A549 (cell line): ENCODE data around the gene PRR5L. TPM values are rescaled to one million over a fixed set of nuclear protein-coding genes. Genes with fewer than 3 reads are reported as not detected.
A peak's percentile ranks its signal among the peaks of the same experiment; 100 is the strongest.

Source experiments
- ATAC-seq, 2 experiments: fragments of 200-7000 bp in 1 of 2; fragments of >200 bp in 1 of 2; cut with Nextera tagmentation in 1 of 2; cut with Tn5 transposase in 1 of 2; 3 replicates each; pipeline versions ENCODE4 v1.8.0 to v1.9.1; 2018 to 2020; ENCODE audit warnings: mild to moderate bottlenecking in 1 of 2, moderate library complexity in 1 of 2
- CTCF ChIA-PET: fragments of 300-600 bp; sonication (Branson Sonifier 250); formaldehyde crosslinking; extraction: SDS; loops from one replicate; lab custom pipeline; 2021; ENCODE audit warnings: antibody characterized with exemption, inconsistent platforms; lab: Yijun Ruan, JAX
- POLR2A ChIA-PET: fragments of 350-600 bp; formaldehyde crosslinking; extraction: SDS; loops from one replicate; lab custom pipeline; 2021; ENCODE audit warnings: antibody characterized with exemption, inconsistent platforms; lab: Yijun Ruan, JAX
- DNase-seq, 2 experiments: peaks; one replicate each; pipeline versions ENCODE4 v3.0.0 to v3.0.0-alpha.2; 2011 to 2016; ENCODE audit warnings: low read depth in 1 of 2, low spot score in 1 of 2
- FAIRE-seq: peaks from 2 replicates; lab custom pipeline; 2011; peaks lifted over from hg19 to GRCh38; lab: Jason Lieb, UNC
- H3K27ac ChIP-seq, 2 experiments: fragments of >200 bp; sonication (Bioruptor Twin); formaldehyde crosslinking; 3 replicates each; pipeline ENCODE4 v1.5.1; 2016 to 2017
- H3K4me1 ChIP-seq: fragments of >200 bp; sonication (Bioruptor Twin); formaldehyde crosslinking; 3 replicates; pipeline ENCODE4 v1.6.1; 2016
- H3K4me2 ChIP-seq: fragments of >200 bp; sonication (Bioruptor Twin); formaldehyde crosslinking; 3 replicates; pipeline ENCODE4 v1.6.1; 2016
- H3K4me3 ChIP-seq: fragments of >200 bp; sonication (Bioruptor Twin); formaldehyde crosslinking; 3 replicates; pipeline ENCODE4 v1.5.1; 2016
- H3K9me3 ChIP-seq: fragments of >200 bp; sonication (Bioruptor Twin); formaldehyde crosslinking; 3 replicates; pipeline ENCODE4 v1.6.1; 2016
- BHLHE40 ChIP-seq: IDR thresholded peaks from 2 replicates; pipeline ENCODE4 v1.6.1; 2012; ENCODE audit warnings: low read depth, low read length, inconsistent platforms
- CBX8 ChIP-seq: fragments of 200-600 bp; sonication (generic); IDR thresholded peaks from 2 replicates; pipeline ENCODE4 v1.6.1; 2016
- CEBPB ChIP-seq, 2 experiments: fragments of >200 bp in 1 of 2; sonication (Bioruptor Twin) in 1 of 2; formaldehyde crosslinking in 1 of 2; IDR thresholded peaks; 2 replicates each; pipeline ENCODE4 v1.6.1; 2012 to 2016
- CHD2 ChIP-seq: fragments of 150-350 bp; IDR thresholded peaks from 2 replicates; pipeline ENCODE4 v1.6.1; 2014; ENCODE audit warnings: low read length; ENCODE audit not compliant: partially characterized antibody
- EHMT2 ChIP-seq: fragments of 200-600 bp; sonication (generic); IDR thresholded peaks from 2 replicates; pipeline ENCODE4 v1.6.1; 2016; ENCODE audit warnings: antibody characterized with exemption, low read depth, mild to moderate bottlenecking, moderate library complexity
- EP300 ChIP-seq, 2 experiments: fragments of >200 bp; sonication (Bioruptor Twin); formaldehyde crosslinking; IDR thresholded peaks; 2 replicates in 1 of 2; 3 replicates in 1 of 2; pipeline ENCODE4 v1.6.1; 2016 to 2017
- ESRRA ChIP-seq: fragments of 150-350 bp; IDR thresholded peaks from 2 replicates; pipeline ENCODE4 v1.6.1; 2014; ENCODE audit warnings: mild to moderate bottlenecking, low read length, borderline replicate concordance
- FOSL2 ChIP-seq, 2 experiments: fragments of 450-650 bp in 1 of 2; fragments of >200 bp in 1 of 2; sonication (Bioruptor Twin) in 1 of 2; formaldehyde crosslinking; IDR thresholded peaks; 2 replicates each; pipeline versions ENCODE4 v1.5.0 to v1.6.1; 2016 to 2020; ENCODE audit warnings: mild to moderate bottlenecking in 1 of 2, moderate library complexity in 1 of 2
- HDAC2 ChIP-seq: fragments of 200-600 bp; sonication (generic); IDR thresholded peaks from 2 replicates; pipeline ENCODE4 v1.6.1; 2016
- HOXB5 ChIP-seq: fragments of 250-450 bp; sonication (Bioruptor Pico); IDR thresholded peaks from 2 replicates; pipeline ENCODE4 v1.5.0; 2020; ENCODE audit warnings: mild to moderate bottlenecking, moderate library complexity
- JUN ChIP-seq, 2 experiments: fragments of >200 bp; sonication (Bioruptor Twin); formaldehyde crosslinking; IDR thresholded peaks; 2 replicates in 1 of 2; 3 replicates in 1 of 2; pipeline ENCODE4 v1.6.1; 2016 to 2017
- JUNB ChIP-seq: fragments of >200 bp; sonication (Bioruptor Twin); formaldehyde crosslinking; IDR thresholded peaks from 2 replicates; pipeline ENCODE4 v1.6.1; 2016
- KDM1A ChIP-seq: fragments of 200-600 bp; sonication (generic); IDR thresholded peaks from 2 replicates; pipeline ENCODE4 v1.6.1; 2016; ENCODE audit warnings: low read depth, mild to moderate bottlenecking
- MAZ ChIP-seq: fragments of 150-350 bp; IDR thresholded peaks from 2 replicates; pipeline ENCODE4 v1.6.1; 2014; ENCODE audit warnings: antibody characterized with exemption, low read depth, low read length, borderline replicate concordance
- NFE2L2 ChIP-seq: fragments of 150-350 bp; conservative IDR thresholded peaks from 2 replicates; pipeline ENCODE4 v1.6.1; 2014; ENCODE audit warnings: low read length
- PHF8 ChIP-seq: fragments of 200-600 bp; sonication (generic); IDR thresholded peaks from 2 replicates; pipeline ENCODE4 v1.6.1; 2016; ENCODE audit warnings: low read depth, mild to moderate bottlenecking, antibody characterized with exemption, moderate library complexity, borderline replicate concordance
- POLR2A ChIP-seq: IDR thresholded peaks from 2 replicates; pipeline ENCODE4 v1.6.1; 2012; ENCODE audit warnings: mild to moderate bottlenecking, low read length
- POLR2AphosphoS2 ChIP-seq: conservative IDR thresholded peaks from 2 replicates; pipeline ENCODE4 v1.6.1; 2012; ENCODE audit warnings: low read length, improper control_type of control experiment, inconsistent platforms
- RAD21 ChIP-seq, 2 experiments: fragments of >200 bp in 1 of 2; sonication (Bioruptor Twin) in 1 of 2; formaldehyde crosslinking in 1 of 2; IDR thresholded peaks in 1 of 2; conservative IDR thresholded peaks in 1 of 2; 2 replicates in 1 of 2; 3 replicates in 1 of 2; pipeline ENCODE4 v1.6.1; 2012 to 2018; ENCODE audit warnings: inconsistent platforms in 1 of 2
- ZC3H11A ChIP-seq: fragments of 450-650 bp; IDR thresholded peaks from 2 replicates; pipeline ENCODE4 v1.6.1; 2014; ENCODE audit warnings: antibody characterized with exemption, mild to moderate bottlenecking
- WGBS: methylation state at CpG from one replicate; pipeline ENCODE4 v1.1.6; 2017; ENCODE audit errors: missing lambda C conversion rate; 5-methylcytosine and 5-hydroxymethylcytosine counted together
- polyA plus RNA-seq, 4 experiments: library from polyadenylated mRNA; depleted of rRNA in 3 of 4; stranded (reverse); fragments of >200 nt; fragmentation: RNase III in 1 of 4; extraction: RNeasy Plus Mini Kit Qiagen cat#74134 plus additional on column Dnase treatment in 1 of 4; gene quantifications; 2 replicates in 3 of 4; 3 replicates in 1 of 4; pipeline ENCODE4 v1.2.3, GENCODE V29; 2011 to 2017
- TF ChIP-seq, protein P1 (sequence below): fragments of 450-650 bp; IDR thresholded peaks from 2 replicates; pipeline ENCODE4 v1.6.1; 2014; ENCODE audit warnings: antibody characterized with exemption
- TF ChIP-seq, protein P2 (sequence below): fragments of 250-450 bp; sonication (Bioruptor Pico); IDR thresholded peaks from 2 replicates; pipeline ENCODE4 v1.5.0; 2021; ENCODE audit warnings: mild to moderate bottlenecking, moderate library complexity, borderline replicate concordance
- TF ChIP-seq, protein P3 (sequence below): fragments of >200 bp; sonication (Bioruptor Twin); formaldehyde crosslinking; IDR thresholded peaks from 3 replicates; pipeline ENCODE4 v1.6.1; 2016
- TF ChIP-seq, protein P4 (sequence below): fragments of 200-600 bp; sonication (generic); IDR thresholded peaks from 2 replicates; pipeline ENCODE4 v1.6.1; 2016; ENCODE audit warnings: antibody characterized with exemption, mild to moderate bottlenecking, moderate library complexity
- TF ChIP-seq, protein P5 (sequence below): fragments of >200 bp; sonication (Bioruptor Twin); formaldehyde crosslinking; IDR thresholded peaks from 2 replicates; pipeline ENCODE4 v1.6.1; 2016
- TF ChIP-seq, protein P6 (sequence below): IDR thresholded peaks from 2 replicates; pipeline ENCODE4 v1.6.1; 2012
- TF ChIP-seq, protein P7 (sequence below): IDR thresholded peaks from 2 replicates; pipeline ENCODE4 v1.6.1; 2012
- TF ChIP-seq, protein P8 (sequence below): fragments of 250-450 bp; sonication (Bioruptor Pico); IDR thresholded peaks from 2 replicates; pipeline ENCODE4 v1.5.0; 2020; ENCODE audit warnings: low read depth, mild to moderate bottlenecking, moderate library complexity

Gene PRR5L
- polyA plus RNA-seq, 2 of the 4 experiments (the other 2 are of a cell fraction) = 6.9 to 12.1 TPM

DNA sequence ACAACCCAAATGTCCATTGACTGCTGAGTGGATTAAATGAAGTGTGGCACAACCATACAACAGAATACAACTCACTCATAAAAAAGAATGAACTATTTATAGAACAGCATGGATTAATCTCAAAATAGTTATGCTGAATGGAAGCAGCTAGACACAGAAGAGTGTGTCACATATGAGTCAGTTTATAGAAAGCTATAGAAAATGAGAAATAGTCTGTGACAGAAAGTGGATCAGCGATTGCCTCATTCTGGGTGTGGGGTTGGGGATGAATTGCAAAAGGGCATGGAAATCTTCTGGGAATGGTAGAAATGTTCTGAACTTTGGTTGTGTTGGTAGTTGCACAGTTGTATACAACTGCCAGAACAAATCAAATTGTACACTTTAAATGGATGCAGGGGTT lies 37.4 kb downstream of the PRR5L start:
- 85% methylated on average over 1 of the region's 1 CpG for WGBS

DNA sequence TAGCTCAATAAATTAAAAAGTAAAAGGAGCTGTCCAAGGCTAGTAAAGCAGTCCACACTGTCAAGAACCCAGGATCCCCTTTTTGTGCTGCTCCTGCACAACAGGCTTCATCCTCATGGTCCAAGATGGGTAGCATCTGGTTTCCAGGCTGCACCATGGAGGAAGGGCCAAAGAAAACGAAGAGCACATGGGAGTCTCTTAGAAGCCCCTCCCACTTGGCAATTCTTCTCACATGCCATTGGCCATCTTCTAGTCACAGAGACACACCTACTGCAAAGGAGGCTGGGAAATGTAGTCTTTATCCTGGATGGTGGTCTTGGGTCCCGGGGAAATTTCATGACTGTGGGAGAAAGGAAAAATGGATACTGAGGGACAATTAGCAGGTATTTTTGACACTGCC lies 37.8 kb downstream of the PRR5L start:
- TF ChIP-seq MAZ (no peak), CEBPB (IDR thresholded peaks at IDR 0.05) (no peak), NFE2L2 (no peak), ESRRA (no peak), CBX8 (no peak), ZC3H11A (no peak), FOSL2 (IDR thresholded peaks at IDR 0.05) (no peak), FOSL2 (CRISPR knock-in tag; IDR thresholded peaks at IDR 0.05) (no peak), BHLHE40 (no peak), JUNB (no peak), JUN (IDR thresholded peaks at IDR 0.05) (no peak), RAD21 (conservative IDR thresholded peaks at IDR 0.05 in 1 of 2, IDR thresholded peaks at IDR 0.05 in 1 of 2) (no peak), HDAC2 (no peak), POLR2A (no peak)
- TF ChIP-seq, protein P1, sequence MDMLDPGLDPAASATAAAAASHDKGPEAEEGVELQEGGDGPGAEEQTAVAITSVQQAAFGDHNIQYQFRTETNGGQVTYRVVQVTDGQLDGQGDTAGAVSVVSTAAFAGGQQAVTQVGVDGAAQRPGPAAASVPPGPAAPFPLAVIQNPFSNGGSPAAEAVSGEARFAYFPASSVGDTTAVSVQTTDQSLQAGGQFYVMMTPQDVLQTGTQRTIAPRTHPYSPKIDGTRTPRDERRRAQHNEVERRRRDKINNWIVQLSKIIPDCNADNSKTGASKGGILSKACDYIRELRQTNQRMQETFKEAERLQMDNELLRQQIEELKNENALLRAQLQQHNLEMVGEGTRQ = no peak
- TF ChIP-seq, protein P2, sequence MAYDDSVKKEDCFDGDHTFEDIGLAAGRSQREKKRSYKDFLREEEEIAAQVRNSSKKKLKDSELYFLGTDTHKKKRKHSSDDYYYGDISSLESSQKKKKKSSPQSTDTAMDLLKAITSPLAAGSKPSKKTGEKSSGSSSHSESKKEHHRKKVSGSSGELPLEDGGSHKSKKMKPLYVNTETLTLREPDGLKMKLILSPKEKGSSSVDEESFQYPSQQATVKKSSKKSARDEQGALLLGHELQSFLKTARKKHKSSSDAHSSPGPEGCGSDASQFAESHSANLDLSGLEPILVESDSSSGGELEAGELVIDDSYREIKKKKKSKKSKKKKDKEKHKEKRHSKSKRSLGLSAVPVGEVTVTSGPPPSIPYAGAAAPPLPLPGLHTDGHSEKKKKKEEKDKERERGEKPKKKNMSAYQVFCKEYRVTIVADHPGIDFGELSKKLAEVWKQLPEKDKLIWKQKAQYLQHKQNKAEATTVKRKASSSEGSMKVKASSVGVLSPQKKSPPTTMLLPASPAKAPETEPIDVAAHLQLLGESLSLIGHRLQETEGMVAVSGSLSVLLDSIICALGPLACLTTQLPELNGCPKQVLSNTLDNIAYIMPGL (CRISPR knock-in tag) = no peak
- TF ChIP-seq, protein P3, sequence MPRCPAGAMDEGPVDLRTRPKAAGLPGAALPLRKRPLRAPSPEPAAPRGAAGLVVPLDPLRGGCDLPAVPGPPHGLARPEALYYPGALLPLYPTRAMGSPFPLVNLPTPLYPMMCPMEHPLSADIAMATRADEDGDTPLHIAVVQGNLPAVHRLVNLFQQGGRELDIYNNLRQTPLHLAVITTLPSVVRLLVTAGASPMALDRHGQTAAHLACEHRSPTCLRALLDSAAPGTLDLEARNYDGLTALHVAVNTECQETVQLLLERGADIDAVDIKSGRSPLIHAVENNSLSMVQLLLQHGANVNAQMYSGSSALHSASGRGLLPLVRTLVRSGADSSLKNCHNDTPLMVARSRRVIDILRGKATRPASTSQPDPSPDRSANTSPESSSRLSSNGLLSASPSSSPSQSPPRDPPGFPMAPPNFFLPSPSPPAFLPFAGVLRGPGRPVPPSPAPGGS = no peak
- TF ChIP-seq, protein P4, sequence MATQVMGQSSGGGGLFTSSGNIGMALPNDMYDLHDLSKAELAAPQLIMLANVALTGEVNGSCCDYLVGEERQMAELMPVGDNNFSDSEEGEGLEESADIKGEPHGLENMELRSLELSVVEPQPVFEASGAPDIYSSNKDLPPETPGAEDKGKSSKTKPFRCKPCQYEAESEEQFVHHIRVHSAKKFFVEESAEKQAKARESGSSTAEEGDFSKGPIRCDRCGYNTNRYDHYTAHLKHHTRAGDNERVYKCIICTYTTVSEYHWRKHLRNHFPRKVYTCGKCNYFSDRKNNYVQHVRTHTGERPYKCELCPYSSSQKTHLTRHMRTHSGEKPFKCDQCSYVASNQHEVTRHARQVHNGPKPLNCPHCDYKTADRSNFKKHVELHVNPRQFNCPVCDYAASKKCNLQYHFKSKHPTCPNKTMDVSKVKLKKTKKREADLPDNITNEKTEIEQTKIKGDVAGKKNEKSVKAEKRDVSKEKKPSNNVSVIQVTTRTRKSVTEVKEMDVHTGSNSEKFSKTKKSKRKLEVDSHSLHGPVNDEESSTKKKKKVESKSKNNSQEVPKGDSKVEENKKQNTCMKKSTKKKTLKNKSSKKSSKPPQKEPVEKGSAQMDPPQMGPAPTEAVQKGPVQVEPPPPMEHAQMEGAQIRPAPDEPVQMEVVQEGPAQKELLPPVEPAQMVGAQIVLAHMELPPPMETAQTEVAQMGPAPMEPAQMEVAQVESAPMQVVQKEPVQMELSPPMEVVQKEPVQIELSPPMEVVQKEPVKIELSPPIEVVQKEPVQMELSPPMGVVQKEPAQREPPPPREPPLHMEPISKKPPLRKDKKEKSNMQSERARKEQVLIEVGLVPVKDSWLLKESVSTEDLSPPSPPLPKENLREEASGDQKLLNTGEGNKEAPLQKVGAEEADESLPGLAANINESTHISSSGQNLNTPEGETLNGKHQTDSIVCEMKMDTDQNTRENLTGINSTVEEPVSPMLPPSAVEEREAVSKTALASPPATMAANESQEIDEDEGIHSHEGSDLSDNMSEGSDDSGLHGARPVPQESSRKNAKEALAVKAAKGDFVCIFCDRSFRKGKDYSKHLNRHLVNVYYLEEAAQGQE = no peak
- TF ChIP-seq, protein P5, sequence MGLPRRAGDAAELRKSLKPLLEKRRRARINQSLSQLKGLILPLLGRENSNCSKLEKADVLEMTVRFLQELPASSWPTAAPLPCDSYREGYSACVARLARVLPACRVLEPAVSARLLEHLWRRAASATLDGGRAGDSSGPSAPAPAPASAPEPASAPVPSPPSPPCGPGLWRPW = no peak
- H3K27ac ChIP-seq = no peak overlapping the region
- 42% methylated on average over 2 of the region's 2 CpGs for WGBS
- CTCF ChIA-PET = interaction anchor here (0.7 to 1.8 kb wide), 3 partner anchors 42 to 1432 kb away, joined by 3 to 4 read pairs (median 3); no protein-coding TSS in a partner anchor
- POLR2A ChIA-PET = no interaction called here
- H3K9me3 ChIP-seq = peaks cover 6% of the 10 kb centered on the region; the same call in 1 of the 3 replicates
- H3K4me3 ChIP-seq = no peak overlapping the region
- peak in 1 of 2 experiments; percentile 52 for DNase-seq
- no peak for FAIRE-seq
- no peaks in the 10 kb centered on the region for H3K4me1 ChIP-seq
- ATAC-seq = peak in 1 of 2 experiments; percentile 84; a peak in 3 of 6 replicates
- no peak overlapping the region for H3K4me2 ChIP-seq

More for the DNA sequence above, 37.4 kb downstream of the PRR5L start:
- ATAC-seq (no peak), DNase-seq (no peak), FAIRE-seq (no peak)
- no peak overlapping the region for H3K4me3 ChIP-seq
- POLR2A ChIA-PET = no interaction called here
- H3K27ac ChIP-seq = no peak overlapping the region
- CTCF ChIA-PET = interaction anchor here (0.7 to 1.8 kb wide), 2 partner anchors 159 to 1432 kb away, joined by 3 to 4 read pairs; no protein-coding TSS in a partner anchor
- H3K9me3 ChIP-seq = peaks cover 6% of the 10 kb centered on the region; the same call in 1 of the 3 replicates
- TF ChIP-seq JUNB (no peak), FOSL2 (IDR thresholded peaks at IDR 0.05) (no peak), FOSL2 (CRISPR knock-in tag; IDR thresholded peaks at IDR 0.05) (no peak), HOXB5 (CRISPR knock-in tag) (no peak), JUN (IDR thresholded peaks at IDR 0.05) (no peak), NFE2L2 (no peak), PHF8 (no peak), ESRRA (no peak), EHMT2 (no peak), POLR2AphosphoS2 (no peak), KDM1A (no peak), CBX8 (no peak), HDAC2 (no peak), CHD2 (no peak), EP300 (IDR thresholded peaks at IDR 0.05) (no peak), CEBPB (IDR thresholded peaks at IDR 0.05) (no peak)
- TF ChIP-seq, protein P6, sequence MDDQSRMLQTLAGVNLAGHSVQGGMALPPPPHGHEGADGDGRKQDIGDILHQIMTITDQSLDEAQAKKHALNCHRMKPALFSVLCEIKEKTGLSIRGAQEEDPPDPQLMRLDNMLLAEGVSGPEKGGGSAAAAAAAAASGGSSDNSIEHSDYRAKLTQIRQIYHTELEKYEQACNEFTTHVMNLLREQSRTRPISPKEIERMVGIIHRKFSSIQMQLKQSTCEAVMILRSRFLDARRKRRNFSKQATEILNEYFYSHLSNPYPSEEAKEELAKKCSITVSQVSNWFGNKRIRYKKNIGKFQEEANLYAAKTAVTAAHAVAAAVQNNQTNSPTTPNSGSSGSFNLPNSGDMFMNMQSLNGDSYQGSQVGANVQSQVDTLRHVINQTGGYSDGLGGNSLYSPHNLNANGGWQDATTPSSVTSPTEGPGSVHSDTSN = no peak
- TF ChIP-seq, protein P7, sequence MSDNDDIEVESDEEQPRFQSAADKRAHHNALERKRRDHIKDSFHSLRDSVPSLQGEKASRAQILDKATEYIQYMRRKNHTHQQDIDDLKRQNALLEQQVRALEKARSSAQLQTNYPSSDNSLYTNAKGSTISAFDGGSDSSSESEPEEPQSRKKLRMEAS = no peak
- TF ChIP-seq, protein P8, sequence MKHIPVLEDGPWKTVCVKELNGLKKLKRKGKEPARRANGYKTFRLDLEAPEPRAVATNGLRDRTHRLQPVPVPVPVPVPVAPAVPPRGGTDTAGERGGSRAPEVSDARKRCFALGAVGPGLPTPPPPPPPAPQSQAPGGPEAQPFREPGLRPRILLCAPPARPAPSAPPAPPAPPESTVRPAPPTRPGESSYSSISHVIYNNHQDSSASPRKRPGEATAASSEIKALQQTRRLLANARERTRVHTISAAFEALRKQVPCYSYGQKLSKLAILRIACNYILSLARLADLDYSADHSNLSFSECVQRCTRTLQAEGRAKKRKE (CRISPR knock-in tag) = no peak
- no peak overlapping the region for H3K4me2 ChIP-seq
- no peaks in the 10 kb centered on the region for H3K4me1 ChIP-seq
